NK-92 (cell line): ENCODE measurements around the gene C14orf119.

ENCODE experiments used
- DNase-seq: peaks from one replicate; lab custom pipeline; 2025; ENCODE audit not compliant: unreplicated experiment; lab: John Stamatoyannopoulos, UW

The C14orf119 gene

GRCh38 chr14:23086565-23086964 lies 8.7 kb upstream of the C14orf119 start:
- no peak for DNase-seq

GRCh38 chr14:23089498-23090253 lies 5.6 kb upstream of the C14orf119 start:
- DNase-seq = no peak

GRCh38 chr14:23090254-23090636 lies 5.1 kb upstream of the C14orf119 start:
- no peak for DNase-seq

- DNase-seq = no peak
Observed at GRCh38 chr14:23091294-23092225, 3.7 kb upstream of the C14orf119 start.

GRCh38 chr14:23093104-23093503 lies 2.2 kb upstream of the C14orf119 start:
- DNase-seq = no peak

GRCh38 chr14:23093526-23093925 lies 1.8 kb upstream of the C14orf119 start:
- DNase-seq = no peak

- no peak for DNase-seq
Observed at GRCh38 chr14:23093991-23094665, 1.2 kb upstream of the C14orf119 start.

GRCh38 chr14:23094666-23095195 lies 574 bp upstream of the C14orf119 start, which contains the start of gene ACIN1:
Gene ACIN1, minus strand, starts transcription at chr14:23095136. Its CDS starts 24 bp downstream, at chr14:23095112.
- DNase-seq = no peak

GRCh38 chr14:23097786-23098185 lies 2.5 kb downstream of the C14orf119 start:
- DNase-seq = no peak

- no peak for DNase-seq
Observed at GRCh38 chr14:23099212-23099861, 4.0 kb downstream of the C14orf119 start.

- DNase-seq = no peak
Observed at GRCh38 chr14:23101213-23101970, 6.1 kb downstream of the C14orf119 start.

GRCh38 chr14:23101986-23102625 lies 6.8 kb downstream of the C14orf119 start:
- no peak for DNase-seq

- DNase-seq = no peak
Observed at GRCh38 chr14:23102801-23103200, 7.5 kb downstream of the C14orf119 start.

- DNase-seq = no peak
Observed at GRCh38 chr14:23103581-23103980, 8.3 kb downstream of the C14orf119 start.

GRCh38 chr14:23104070-23104590 lies 8.8 kb downstream of the C14orf119 start:
- DNase-seq = no peak

- DNase-seq = no peak
Observed at GRCh38 chr14:23104591-23105347, 9.5 kb downstream of the C14orf119 start, which contains the start of gene CIROP. Gene CIROP, minus strand, starts transcription at chr14:23104989. Its CDS starts 69 bp downstream, at chr14:23104920.

GRCh38 chr14:23105348-23105824 lies 10.1 kb downstream of the C14orf119 start:
- no peak for DNase-seq

- no peak for DNase-seq
Observed at GRCh38 chr14:23106747-23107045, 11.4 kb downstream of the C14orf119 start.
